Spinal cord (tissue), 10 donors: ENCODE results near the gene RPP30. TPM values are rescaled to one million over a fixed set of nuclear protein-coding genes. Genes with fewer than 3 reads are reported as not detected.

Experiments used
- DNase-seq, 6 donors: peaks; one replicate each; pipeline versions ENCODE4 v3.0.0 to v3.0.0-alpha.2; 2013 to 2015; ENCODE audit warnings: low spot score in 6 of 6, low read depth in 4 of 6
- H3K27ac ChIP-seq: one replicate; pipeline ENCODE4 v1.5.1; 2013; ENCODE audit warnings: low read depth, low read length, control low read depth
- H3K27me3 ChIP-seq: one replicate; pipeline ENCODE4 v1.6.1; 2013; ENCODE audit warnings: low read length; ENCODE audit not compliant: control insufficient read depth, insufficient read depth
- H3K36me3 ChIP-seq: one replicate; pipeline ENCODE4 v1.6.1; 2013; ENCODE audit warnings: low read length; ENCODE audit not compliant: control insufficient read depth, insufficient read depth
- H3K4me1 ChIP-seq: one replicate; pipeline ENCODE4 v1.6.1; 2013; ENCODE audit warnings: low read length; ENCODE audit not compliant: control insufficient read depth, insufficient read depth
- H3K4me3 ChIP-seq: one replicate; pipeline ENCODE4 v1.5.1; 2013; ENCODE audit warnings: low read depth, low read length, control low read depth
- H3K9me3 ChIP-seq: one replicate; pipeline ENCODE4 v1.6.1; 2013; ENCODE audit warnings: low read length; ENCODE audit not compliant: control insufficient read depth, insufficient read depth
- WGBS: methylation state at CpG from one replicate; pipeline ENCODE4 v1.1.5; 2013; ENCODE audit warnings: missing lambda C conversion rate; ENCODE audit not compliant: insufficient coverage; 5-methylcytosine and 5-hydroxymethylcytosine counted together
- polyA plus RNA-seq, 2 donors: library from polyadenylated mRNA; unstranded; fragments of 120-200 nt; gene quantifications; one replicate each; pipeline ENCODE4 v1.2.1, GENCODE V29; 2013; ENCODE audit not compliant: insufficient read length in 2 of 2
- total RNA-seq, 2 donors: library from RNA; depleted of rRNA in 1 of 2; stranded (reverse); fragments of 120-200 nt in 1 of 2; fragments of >200 nt in 1 of 2; gene quantifications; one replicate each; pipeline versions ENCODE4 v1.2.3 to v1.2.4, GENCODE V29; 2013 to 2014
- donor health status: healthy.

Gene RPP30
- total and polyA plus RNA-seq, 4 donors: 48.5 to 74.6 (median 52.2) TPM

DNA sequence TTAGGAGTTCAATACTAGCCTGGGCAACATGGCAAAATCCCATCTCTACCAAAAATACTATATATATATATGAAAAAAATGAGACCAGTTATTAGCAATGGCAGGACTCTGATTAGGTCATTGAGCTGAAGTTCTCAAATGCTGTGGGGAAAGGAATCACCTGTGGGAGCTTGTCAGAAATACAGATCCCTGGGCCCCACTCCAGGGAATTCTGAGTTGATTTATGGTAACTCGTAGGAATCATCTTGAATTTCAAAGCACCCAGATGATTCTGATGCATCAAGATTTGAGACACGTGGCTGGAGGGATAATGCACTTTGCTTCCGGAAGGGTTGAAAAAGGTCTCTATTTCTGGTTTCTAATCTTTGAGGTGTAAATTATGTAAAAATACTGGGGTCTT is 50.1 kb downstream of the RPP30 start:
- Histone ChIP-seq H3K9me3 (no peaks in the 10 kb centered on the region), H3K4me3 (no peak overlapping the region), H3K36me3 (no peaks in the 10 kb centered on the region), H3K4me1 (no peaks in the 10 kb centered on the region), H3K27ac (no peak overlapping the region), H3K27me3 (peaks cover 2% of the 10 kb centered on the region)
- DNase-seq: no peak
- 49% methylated on average over 3 of the region's 3 CpGs for WGBS

DNA sequence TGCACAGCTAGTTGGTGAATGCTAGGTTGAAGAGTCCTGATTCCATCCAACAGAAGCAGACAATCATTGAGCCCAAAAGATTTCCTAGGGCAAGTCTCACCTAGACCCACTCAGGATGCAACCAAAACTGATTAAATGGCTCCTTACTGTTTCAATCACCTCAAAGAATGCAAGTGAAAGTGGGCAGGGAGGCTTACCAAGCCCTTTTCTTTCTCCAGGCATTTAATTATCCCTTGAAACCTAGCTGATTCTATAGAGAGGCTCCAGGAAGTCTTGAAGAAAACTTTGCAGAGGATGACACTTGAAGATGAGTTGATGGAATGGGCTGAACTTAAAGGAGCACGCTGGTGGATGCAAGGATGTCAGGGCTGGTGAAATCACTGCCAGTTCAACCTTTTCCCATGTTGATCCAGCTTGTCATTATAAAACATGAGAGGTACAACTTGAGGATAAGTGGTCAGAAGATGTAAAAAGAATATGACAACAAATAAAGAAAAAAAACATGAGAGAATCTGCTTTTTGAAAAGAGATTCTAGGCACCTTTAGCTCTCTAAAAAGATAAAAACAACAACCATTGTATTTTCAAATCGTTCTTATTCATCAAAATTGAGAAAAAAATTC is 51.4 kb downstream of the RPP30 start:
- no peak overlapping the region for H3K27ac ChIP-seq
- no peaks in the 10 kb centered on the region for H3K9me3 ChIP-seq
- no peaks in the 10 kb centered on the region for H3K4me1 ChIP-seq
- no peak for DNase-seq
- no peak overlapping the region for H3K4me3 ChIP-seq
- peaks cover 2% of the 10 kb centered on the region for H3K27me3 ChIP-seq
- H3K36me3 ChIP-seq: no peaks in the 10 kb centered on the region
- WGBS: no CpG with 5 or more reads among the region's 2 CpGs

DNA sequence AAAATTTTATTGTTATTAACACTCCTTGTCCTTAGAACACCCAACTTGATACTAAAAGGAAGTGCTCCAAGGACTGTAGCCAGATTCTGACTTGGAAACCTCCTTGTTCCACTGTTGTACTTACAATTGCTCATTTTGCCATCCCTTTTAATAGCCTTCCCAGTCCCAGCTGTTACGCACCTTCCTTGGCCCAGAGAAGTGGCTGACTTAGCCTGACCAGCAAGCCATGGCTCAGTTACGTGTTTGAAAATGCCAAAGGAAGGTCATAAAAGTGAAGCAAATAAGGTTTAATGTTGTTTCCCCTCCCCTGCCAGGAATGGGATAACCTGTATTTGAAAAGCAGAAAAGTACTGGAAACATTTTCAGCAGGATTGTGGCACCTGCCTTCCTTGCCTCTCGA is 52.8 kb downstream of the RPP30 start:
- Histone ChIP-seq H3K27ac (no peak overlapping the region), H3K9me3 (no peaks in the 10 kb centered on the region), H3K27me3 (peaks cover 2% of the 10 kb centered on the region), H3K36me3 (no peaks in the 10 kb centered on the region), H3K4me3 (no peak overlapping the region), H3K4me1 (no peaks in the 10 kb centered on the region)
- 100% methylated on average over 1 of the region's 3 CpGs for WGBS
- no peak for DNase-seq

DNA sequence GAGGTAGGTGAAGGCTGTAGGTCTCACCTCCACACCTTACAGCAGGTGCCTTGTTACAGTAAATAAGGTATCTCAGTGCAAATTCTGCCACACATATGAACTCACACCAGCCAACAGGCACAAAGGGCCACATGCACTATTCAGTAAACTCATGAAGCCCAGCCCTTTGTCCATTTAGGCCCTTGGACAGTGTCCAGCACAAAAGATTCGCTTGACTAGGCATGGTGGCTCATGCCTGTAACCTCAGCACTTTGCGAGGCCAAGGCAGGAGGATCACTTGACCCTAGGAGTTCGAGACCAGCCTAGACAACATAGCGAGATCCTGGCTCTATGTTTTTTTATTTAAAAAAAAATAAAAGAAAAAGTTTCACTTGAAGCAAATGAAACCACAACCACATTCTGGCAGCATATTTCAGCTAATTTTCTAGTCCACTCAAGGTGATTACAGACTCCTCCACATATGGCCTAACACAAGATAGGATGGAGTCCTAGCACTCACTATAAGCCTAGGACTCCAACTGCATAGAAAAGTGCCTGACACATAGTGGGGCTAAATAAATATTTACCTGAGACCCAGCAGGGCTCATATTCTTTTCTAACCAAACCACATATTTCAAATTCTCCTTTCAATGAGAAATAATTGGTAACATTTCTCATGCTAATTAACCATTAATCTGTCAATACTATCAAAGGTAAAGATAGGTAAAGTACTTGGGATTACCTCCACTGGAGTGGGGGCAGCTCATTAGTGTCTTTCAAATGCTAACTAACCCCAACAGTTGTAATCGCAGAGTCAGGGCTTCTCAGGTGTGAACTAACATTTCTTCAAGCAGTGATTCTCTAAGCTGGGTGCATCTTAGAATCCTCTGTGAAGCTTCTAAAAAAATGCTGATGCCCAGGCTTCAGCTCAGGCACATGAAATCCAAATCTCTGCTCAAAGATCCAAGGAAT is 53.6 kb downstream of the RPP30 start:
- H3K27me3 ChIP-seq: no peaks in the 10 kb centered on the region
- H3K4me3 ChIP-seq: no peak overlapping the region
- peaks cover 6% of the 10 kb centered on the region for H3K4me1 ChIP-seq
- WGBS: 64% methylated on average over 2 of the region's 5 CpGs
- no peak for DNase-seq
- no peaks in the 10 kb centered on the region for H3K9me3 ChIP-seq
- no peaks in the 10 kb centered on the region for H3K36me3 ChIP-seq
- H3K27ac ChIP-seq: no peak overlapping the region

DNA sequence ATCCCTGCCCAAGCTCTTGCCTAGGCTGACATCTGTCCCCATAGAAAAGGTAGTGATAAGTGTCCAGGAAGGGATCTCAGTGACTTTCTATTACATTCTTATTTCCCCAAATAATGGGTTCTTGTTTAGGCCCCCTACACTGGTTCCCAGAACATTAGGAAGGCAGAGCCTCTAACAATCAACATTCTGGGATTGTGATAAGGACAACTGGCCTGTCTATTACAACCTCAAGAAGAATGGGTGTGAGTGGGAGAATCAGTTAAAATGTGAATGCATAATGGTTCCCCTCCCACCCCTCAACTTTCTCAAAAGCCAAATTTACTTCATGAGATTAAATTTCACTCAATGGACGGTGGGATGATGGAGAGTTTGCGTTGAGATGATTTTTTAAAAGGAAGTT is 55.5 kb downstream of the RPP30 start:
- H3K27ac ChIP-seq: no peak overlapping the region
- no peaks in the 10 kb centered on the region for H3K36me3 ChIP-seq
- no peaks in the 10 kb centered on the region for H3K27me3 ChIP-seq
- WGBS: no CpG with 5 or more reads among the region's 2 CpGs
- DNase-seq: no peak
- peaks cover 15% of the 10 kb centered on the region for H3K4me1 ChIP-seq
- H3K4me3 ChIP-seq: no peak overlapping the region
- H3K9me3 ChIP-seq: no peaks in the 10 kb centered on the region

DNA sequence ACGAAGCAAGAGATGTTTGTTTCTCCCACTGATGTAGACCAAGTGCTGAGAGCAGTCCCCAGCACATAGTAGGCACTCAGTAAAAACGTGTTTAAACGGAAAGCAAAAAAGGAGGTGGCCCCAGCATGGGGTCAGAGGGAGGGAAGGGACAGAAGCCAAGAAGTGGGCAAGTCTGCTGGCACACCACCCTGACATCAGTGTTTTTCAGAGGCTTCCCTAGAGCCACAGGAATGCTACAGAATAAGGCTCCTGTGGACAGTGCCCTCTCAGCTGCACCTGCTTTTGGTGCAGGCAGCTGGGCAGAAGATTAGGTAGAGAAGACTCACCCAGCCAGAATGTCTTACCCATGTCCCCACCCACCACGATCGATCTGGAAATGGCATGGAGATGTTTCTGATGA is 57.4 kb downstream of the RPP30 start:
- Histone ChIP-seq H3K9me3 (no peaks in the 10 kb centered on the region), H3K27me3 (no peaks in the 10 kb centered on the region), H3K4me3 (no peak overlapping the region), H3K4me1 (peaks cover 15% of the 10 kb centered on the region), H3K27ac (no peak overlapping the region), H3K36me3 (no peaks in the 10 kb centered on the region)
- no peak for DNase-seq
- WGBS: 40% methylated on average over 2 of the region's 5 CpGs

DNA sequence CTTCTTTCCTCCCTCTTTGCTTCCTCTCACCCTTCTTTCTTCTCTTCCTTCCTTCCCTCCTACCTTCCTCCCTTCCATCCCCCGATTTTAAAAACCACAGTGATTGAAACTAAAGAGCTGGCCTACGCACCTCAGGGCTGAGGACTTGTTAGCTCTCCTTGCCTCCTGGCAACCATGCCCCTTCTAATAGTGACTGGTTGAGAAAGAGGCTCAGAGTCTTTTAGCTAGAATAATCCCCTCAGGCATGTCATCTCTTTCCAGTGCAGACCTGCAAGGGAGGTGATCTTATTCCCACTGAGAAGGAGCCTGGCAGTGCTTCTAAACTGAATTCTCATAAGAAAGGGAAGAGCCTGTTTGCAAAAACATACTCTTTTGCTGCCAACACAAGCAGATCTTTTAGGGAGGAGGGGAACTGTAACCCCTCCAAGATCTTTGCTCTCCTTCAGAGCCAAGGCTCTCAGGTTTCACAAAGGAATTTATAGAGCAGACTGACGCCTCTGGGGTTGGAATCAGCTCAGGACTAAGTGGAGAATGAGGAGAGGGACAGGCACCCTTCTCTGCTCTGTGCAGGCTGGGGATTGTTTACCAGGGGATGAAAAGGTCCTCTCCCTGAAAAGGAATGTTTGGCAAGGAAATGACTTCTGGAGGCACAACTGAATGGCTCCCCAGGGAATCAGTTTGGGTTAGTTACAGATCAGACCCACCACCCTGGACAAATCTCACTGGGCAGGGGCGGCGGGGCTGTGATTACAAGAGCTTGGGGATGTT is 58.5 kb downstream of the RPP30 start:
- Histone ChIP-seq H3K36me3 (no peaks in the 10 kb centered on the region), H3K4me3 (no peak overlapping the region), H3K27me3 (no peaks in the 10 kb centered on the region), H3K27ac (peak overlapping the region; percentile 80), H3K9me3 (no peaks in the 10 kb centered on the region), H3K4me1 (peaks cover 15% of the 10 kb centered on the region)
- 11% methylated on average over 1 of the region's 5 CpGs for WGBS
- peak in 4 of 6 donors; percentile 11 to 87 (median 27) for DNase-seq

DNA sequence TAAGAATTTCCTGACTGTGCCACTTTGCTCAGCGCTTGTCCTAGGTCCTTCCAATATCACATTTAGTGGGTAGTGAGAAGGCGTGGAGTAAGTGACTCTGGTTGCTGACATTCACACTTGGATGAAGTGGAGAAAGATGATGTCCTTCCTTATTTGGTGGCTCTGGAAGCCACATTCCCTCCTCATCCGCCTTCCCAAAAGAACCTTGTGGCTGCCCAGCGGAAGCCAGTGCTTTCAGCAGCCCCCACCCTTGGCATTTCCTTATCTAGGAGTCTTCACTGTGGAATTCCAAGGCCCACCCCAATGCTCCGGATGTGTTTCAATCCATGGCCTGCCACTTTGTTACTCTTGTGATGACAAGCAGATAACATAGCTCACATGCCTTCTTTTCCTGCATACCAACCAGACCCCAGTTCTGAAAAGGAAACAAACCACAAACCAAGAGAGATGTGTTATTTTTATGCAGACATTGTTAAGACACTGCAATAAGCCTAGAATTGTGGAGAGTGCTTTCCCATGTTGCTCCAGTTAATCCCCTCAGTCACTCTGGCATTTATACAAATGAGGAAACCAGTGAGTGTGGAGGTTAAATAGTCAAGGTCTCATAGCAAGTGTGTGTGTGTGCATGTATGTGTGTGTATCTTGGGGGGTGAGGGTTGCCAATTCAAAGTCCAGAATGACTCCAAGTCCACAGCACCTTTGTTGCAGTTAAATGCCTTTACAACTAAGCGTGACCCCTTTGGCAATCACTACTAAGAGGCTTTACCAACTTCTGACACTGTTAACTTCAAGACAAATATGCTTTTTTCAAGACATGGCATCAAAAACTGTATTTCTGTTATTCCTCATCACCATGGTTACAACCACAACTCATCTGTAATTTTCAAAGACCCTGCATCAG is 59.4 kb downstream of the RPP30 start:
- Histone ChIP-seq H3K27me3 (no peaks in the 10 kb centered on the region), H3K4me1 (peaks cover 18% of the 10 kb centered on the region), H3K4me3 (no peak overlapping the region), H3K9me3 (no peaks in the 10 kb centered on the region), H3K36me3 (no peaks in the 10 kb centered on the region), H3K27ac (peak overlapping the region; percentile 80)
- peak in 1 of 6 donors; percentile 35 for DNase-seq
- 73% methylated on average over 4 of the region's 6 CpGs for WGBS
